H1 (cell line): ENCODE results near the gene PHAX. TPM values are rescaled to one million over a fixed set of nuclear protein-coding genes. Genes with fewer than 3 reads are reported as not detected.

Source experiments
- CTCF ChIA-PET: fragments of 300-600 bp; sonication (Branson Sonifier 250); formaldehyde crosslinking; loops from one replicate; lab custom pipeline; 2021; ENCODE audit not compliant: partially characterized antibody; lab: Charles Lee
- POLR2A ChIA-PET: fragments of 300-600 bp; sonication (Branson Sonifier 250); formaldehyde crosslinking; loops from one replicate; lab custom pipeline; 2021; ENCODE audit warnings: inconsistent platforms; ENCODE audit not compliant: partially characterized antibody; lab: Charles Lee
- DNase-seq, 2 experiments: peaks; one replicate each; pipeline versions ENCODE4 v3.0.0 to v3.0.0-alpha.2; 2010 to 2022; ENCODE audit warnings: low spot score in 2 of 2, low read depth in 1 of 2, mixed read lengths in 1 of 2
- FAIRE-seq: peaks from 2 replicates; lab custom pipeline; 2011; peaks lifted over from hg19 to GRCh38; lab: Jason Lieb, UNC
- H2AFZ ChIP-seq: 2 replicates; pipeline ENCODE4 v1.8.1; 2012; ENCODE audit warnings: low read length, inconsistent platforms
- H2AK5ac ChIP-seq: 2 replicates; pipeline ENCODE4 v1.6.1; 2013; ENCODE audit warnings: low read depth, low read length
- H2BK120ac ChIP-seq: replicated peaks from 2 replicates; pipeline ENCODE3; 2013; ENCODE audit warnings: low read depth, low read length, inconsistent platforms
- H2BK12ac ChIP-seq: 2 replicates; pipeline ENCODE4 v1.6.1; 2013; ENCODE audit warnings: low read depth, low read length
- H2BK15ac ChIP-seq: 2 replicates; pipeline ENCODE4 v1.6.1; 2013; ENCODE audit warnings: low read length
- H2BK20ac ChIP-seq: 2 replicates; pipeline ENCODE4 v1.6.1; 2013; ENCODE audit warnings: low read length
- H2BK5ac ChIP-seq: 2 replicates; pipeline ENCODE4 v1.6.1; 2013; ENCODE audit warnings: low read depth, low read length
- H3K14ac ChIP-seq: 2 replicates; pipeline ENCODE4 v1.6.1; 2013; ENCODE audit warnings: inconsistent platforms; ENCODE audit not compliant: insufficient read length
- H3K18ac ChIP-seq: 2 replicates; pipeline ENCODE4 v1.6.1; 2013; ENCODE audit warnings: low read length; ENCODE audit errors: extremely low read depth
- H3K23ac ChIP-seq: 2 replicates; pipeline ENCODE4 v1.6.1; 2013; ENCODE audit warnings: inconsistent platforms; ENCODE audit not compliant: insufficient read length
- H3K23me2 ChIP-seq: 2 replicates; pipeline ENCODE4 v1.6.1; 2013; ENCODE audit warnings: low read depth, low read length
- H3K27ac ChIP-seq: 2 replicates; pipeline ENCODE4 v1.6.1; 2011; ENCODE audit warnings: low read depth, low read length, inconsistent platforms
- H3K27me3 ChIP-seq, 4 experiments: replicated peaks in 1 of 4; 1 replicate in 1 of 4; 2 replicates in 3 of 4; pipeline versions ENCODE4 v1.6.1 to v1.8.1; 2011 to 2013; ENCODE audit warnings: low read length in 3 of 4, mild to moderate bottlenecking in 3 of 4, inconsistent platforms in 2 of 4, mixed read lengths in 2 of 4, moderate library complexity in 1 of 4; ENCODE audit not compliant: control insufficient read depth in 3 of 4, insufficient read depth in 3 of 4; ENCODE audit errors: extremely low read depth in 1 of 4
- H3K36me3 ChIP-seq, 4 experiments: 2 replicates each; pipeline versions ENCODE4 v1.6.1 to v1.8.1; 2011 to 2013; ENCODE audit warnings: mild to moderate bottlenecking in 4 of 4, low read length in 3 of 4, moderate library complexity in 2 of 4, control low read depth in 1 of 4, inconsistent platforms in 1 of 4; ENCODE audit not compliant: insufficient read depth in 4 of 4, control insufficient read depth in 2 of 4
- H3K4ac ChIP-seq: replicated peaks from 2 replicates; pipeline ENCODE3; 2013; ENCODE audit warnings: low read length, low read depth, mixed read lengths, inconsistent platforms; ENCODE audit not compliant: insufficient read length
- H3K4me1 ChIP-seq, 4 experiments: replicated peaks in 1 of 4; 1 replicate in 1 of 4; 2 replicates in 3 of 4; pipeline versions ENCODE4 v1.6.1 to v1.8.1; 2011 to 2013; ENCODE audit warnings: low read length in 3 of 4, inconsistent platforms in 2 of 4, mixed read lengths in 1 of 4; ENCODE audit not compliant: insufficient read depth in 4 of 4, control insufficient read depth in 3 of 4
- H3K4me2 ChIP-seq, 2 experiments: 2 replicates each; pipeline versions ENCODE4 v1.6.1 to v1.8.1; 2011 to 2013; ENCODE audit warnings: low read depth in 2 of 2, low read length in 2 of 2, control low read depth in 1 of 2, inconsistent platforms in 1 of 2, mild to moderate bottlenecking in 1 of 2; ENCODE audit not compliant: insufficient read depth in 1 of 2
- H3K4me3 ChIP-seq, 4 experiments: fragments of 200-600, 300-600 bp in 1 of 4; sonication (generic), shearing (Covaris generic), sonication (Bioruptor Twin) in 1 of 4; 2 replicates each; pipeline versions ENCODE4 v1.5.1 to v1.8.1; 2011 to 2016; ENCODE audit warnings: low read length in 4 of 4, low read depth in 3 of 4, control low read depth in 2 of 4, inconsistent platforms in 2 of 4, mild to moderate bottlenecking in 2 of 4, mixed read lengths in 1 of 4, moderate library complexity in 1 of 4; ENCODE audit not compliant: insufficient read depth in 2 of 4; ENCODE audit errors: extremely low read depth in 1 of 4
- H3K56ac ChIP-seq: replicated peaks from 2 replicates; pipeline ENCODE3; 2013; ENCODE audit warnings: low read depth, mild to moderate bottlenecking, mixed read lengths, low read length, inconsistent platforms; ENCODE audit not compliant: insufficient read length
- H3K79me1 ChIP-seq: 2 replicates; pipeline ENCODE4 v1.6.1; 2013; ENCODE audit warnings: low read depth, low read length, control low read depth
- H3K79me2 ChIP-seq, 2 experiments: 2 replicates each; pipeline versions ENCODE4 v1.6.1 to v1.8.1; 2012 to 2013; ENCODE audit warnings: low read length in 2 of 2, mild to moderate bottlenecking in 2 of 2, inconsistent platforms in 1 of 2; ENCODE audit not compliant: insufficient read depth in 2 of 2, control insufficient read depth in 1 of 2
- H3K9ac ChIP-seq, 4 experiments: replicated peaks in 1 of 4; 1 replicate in 1 of 4; 2 replicates in 3 of 4; pipeline versions ENCODE4 v1.6.1 to v1.8.1; 2011 to 2013; ENCODE audit warnings: low read depth in 3 of 4, low read length in 3 of 4, control low read depth in 2 of 4, mild to moderate bottlenecking in 2 of 4, moderate library complexity in 2 of 4, inconsistent platforms in 1 of 4; ENCODE audit errors: extremely low read depth in 1 of 4
- H3K9me3 ChIP-seq, 2 experiments: 2 replicates each; pipeline versions ENCODE4 v1.6.1 to v1.8.1; 2012 to 2013; ENCODE audit warnings: mild to moderate bottlenecking in 2 of 2, moderate library complexity in 2 of 2, control low read depth in 1 of 2, inconsistent platforms in 1 of 2, low read depth in 1 of 2, low read length in 1 of 2, mixed read lengths in 1 of 2; ENCODE audit not compliant: insufficient read depth in 2 of 2
- H4K20me1 ChIP-seq, 2 experiments: replicated peaks in 1 of 2; 2 replicates each; pipeline versions ENCODE3 to v1.8.1; 2011 to 2013; ENCODE audit warnings: inconsistent platforms in 2 of 2, low read length in 2 of 2, mild to moderate bottlenecking in 1 of 2; ENCODE audit not compliant: insufficient read depth in 2 of 2, control insufficient read depth in 1 of 2
- H4K5ac ChIP-seq: 2 replicates; pipeline ENCODE4 v1.6.1; 2013; ENCODE audit warnings: low read length, low read depth, mixed read lengths, inconsistent platforms; ENCODE audit not compliant: insufficient read length
- H4K8ac ChIP-seq: 2 replicates; pipeline ENCODE4 v1.8.0; 2013; ENCODE audit warnings: mild to moderate bottlenecking, moderate library complexity, low read length, inconsistent platforms; ENCODE audit not compliant: insufficient read depth; ENCODE audit errors: extremely low read depth
- H4K91ac ChIP-seq: replicated peaks from 2 replicates; pipeline ENCODE3; 2013; ENCODE audit warnings: low read length, mixed read lengths, inconsistent platforms; ENCODE audit not compliant: insufficient read length
- ASH2L ChIP-seq: fragments of 200-600, 300-600 bp; sonication (generic); IDR thresholded peaks from one replicate; pipeline ENCODE4 v1.7.1; 2017; ENCODE audit warnings: low read length
- EZH2 ChIP-seq: fragments of 200-600 bp; sonication (generic); IDR thresholded peaks from 2 replicates; pipeline ENCODE4 v1.7.1; 2012; ENCODE audit warnings: low read depth, mild to moderate bottlenecking, moderate library complexity, low read length, inconsistent platforms; ENCODE audit not compliant: severe bottlenecking
- PHF8 ChIP-seq: fragments of 200-600 bp; sonication (generic); conservative IDR thresholded peaks from 2 replicates; pipeline ENCODE4 v1.7.1; 2012; ENCODE audit warnings: low read depth, mild to moderate bottlenecking, inconsistent platforms, low read length, moderate library complexity
- RAD21 ChIP-seq, 2 experiments: IDR thresholded peaks in 1 of 2; conservative IDR thresholded peaks in 1 of 2; 2 replicates each; pipeline ENCODE4 v1.6.1; 2011; ENCODE audit warnings: low read depth in 2 of 2, low read length in 2 of 2, improper control_type of control experiment in 1 of 2, inconsistent platforms in 1 of 2, mild to moderate bottlenecking in 1 of 2, moderate library complexity in 1 of 2
- RFX5 ChIP-seq: IDR thresholded peaks from 2 replicates; pipeline ENCODE4 v1.6.1; 2011; ENCODE audit warnings: low read depth, low read length, improper control_type of control experiment, borderline replicate concordance
- SRF ChIP-seq: IDR thresholded peaks from 2 replicates; pipeline ENCODE4 v1.6.1; 2011; ENCODE audit warnings: mild to moderate bottlenecking, low read depth, low read length, moderate library complexity
- WGBS, 2 experiments: shearing (Covaris generic) in 1 of 2; methylation state at CpG; one replicate each; pipeline versions ENCODE4 v1.1.6 to v1.1.7; 2013 to 2015; ENCODE audit warnings: low lambda C conversion rate in 2 of 2, mixed read lengths in 2 of 2, inconsistent platforms in 1 of 2, low coverage in 1 of 2, missing lambda C conversion rate in 1 of 2; ENCODE audit not compliant: insufficient replicate concordance in 2 of 2, insufficient coverage in 1 of 2, insufficient read length in 1 of 2; ENCODE audit errors: extremely low coverage in 1 of 2, missing lambda C conversion rate in 1 of 2; 5-methylcytosine and 5-hydroxymethylcytosine counted together
- polyA plus RNA-seq, 7 experiments: library from polyadenylated mRNA; depleted of rRNA in 3 of 7; stranded (reverse) in 5 of 7; unstranded in 2 of 7; fragments of >200 nt in 5 of 7; fragments of 200-250 nt in 2 of 7; gene quantifications; 1 replicate in 5 of 7; 2 replicates in 1 of 7; 4 replicates in 1 of 7; pipeline versions ENCODE4 v1.2.1 to v1.2.3, GENCODE V29; 2011 to 2013; ENCODE audit warnings: missing spikeins in 2 of 7, mixed read lengths in 2 of 7
- total RNA-seq: library from RNA; stranded (reverse); fragmentation: NEBNext Ultra II Directional; extraction: Animal tissue kit (Norgen Biotek cat#: 25700); gene quantifications from 2 replicates; pipeline ENCODE4 v1.2.1, GENCODE V29; 2021
- TF ChIP-seq, protein P1 (sequence below): IDR thresholded peaks from 2 replicates; pipeline ENCODE4 v1.6.1; 2012; ENCODE audit warnings: low read length, inconsistent platforms

PHAX gene
- total and polyA plus RNA-seq, 2 of the 8 experiments (the other 6 are each of a cell fraction or from before 2014, with no cell fraction given): 32.1 to 59.5 TPM

GRCh38 chr5:126613941-126614592 is 13.3 kb downstream of the PHAX start:
- Histone ChIP-seq H3K14ac (no peak overlapping the region), H2BK120ac (no peak overlapping the region), H2AFZ (no peak overlapping the region), H2BK12ac (no peak overlapping the region), H4K5ac (no peak overlapping the region), H2BK5ac (no peak overlapping the region), H2AK5ac (no peak overlapping the region), H2BK15ac (no peak overlapping the region), H3K4me1 (no peaks in the 10 kb centered on the region), H2BK20ac (no peak overlapping the region), H3K79me1 (no peaks in the 10 kb centered on the region; the same call in 1 of the 2 replicates), H3K9me3 (no peaks in the 10 kb centered on the region)
- 94% methylated on average over 7 of the region's 7 CpGs; no CpG with 5 or more reads in 1 of the 2 experiments for WGBS, 2 experiments
- POLR2A ChIA-PET: interaction anchor here (0.6 to 1.6 kb wide), 4 partner anchors 10 to 72 kb away, joined by 3 to 6 read pairs (median 4); partner anchors contain the start of gene PHAX
- CTCF ChIA-PET: interaction anchor here (2.0 kb wide), 1 partner anchor 13 kb away, joined by 6 read pairs; the partner anchor contains the start of gene PHAX
- TF ChIP-seq SRF (no peak), ASH2L (no peak), RAD21 (IDR thresholded peaks at IDR 0.05 in 1 of 2, conservative IDR thresholded peaks at IDR 0.05 in 1 of 2; ENCODE audit: low read depth in 2 of 2, low read length in 2 of 2) (no peak), RFX5 (no peak), EZH2 (no peak), PHF8 (no peak)
- TF ChIP-seq, protein P1, sequence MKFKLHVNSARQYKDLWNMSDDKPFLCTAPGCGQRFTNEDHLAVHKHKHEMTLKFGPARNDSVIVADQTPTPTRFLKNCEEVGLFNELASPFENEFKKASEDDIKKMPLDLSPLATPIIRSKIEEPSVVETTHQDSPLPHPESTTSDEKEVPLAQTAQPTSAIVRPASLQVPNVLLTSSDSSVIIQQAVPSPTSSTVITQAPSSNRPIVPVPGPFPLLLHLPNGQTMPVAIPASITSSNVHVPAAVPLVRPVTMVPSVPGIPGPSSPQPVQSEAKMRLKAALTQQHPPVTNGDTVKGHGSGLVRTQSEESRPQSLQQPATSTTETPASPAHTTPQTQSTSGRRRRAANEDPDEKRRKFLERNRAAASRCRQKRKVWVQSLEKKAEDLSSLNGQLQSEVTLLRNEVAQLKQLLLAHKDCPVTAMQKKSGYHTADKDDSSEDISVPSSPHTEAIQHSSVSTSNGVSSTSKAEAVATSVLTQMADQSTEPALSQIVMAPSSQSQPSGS: no peak
- TF ChIP-seq, all 59 proteins: peak for 0
- H3K4me2 ChIP-seq: no peak overlapping the region
- FAIRE-seq: no peak
- H3K56ac ChIP-seq: no peak overlapping the region
- no peak overlapping the region for H3K23ac ChIP-seq
- H3K79me2 ChIP-seq: peaks cover 4 to 55% of the 10 kb centered on the region in 2 experiments; a peak in 3 of 4 replicates
- H3K18ac ChIP-seq: no peak overlapping the region
- H3K36me3 ChIP-seq: peaks cover 7 to 42% (median 31%) of the 10 kb centered on the region in 4 experiments
- H4K8ac ChIP-seq: no peak overlapping the region
- peaks cover 0 to 2% of the 10 kb centered on the region in 2 experiments for H4K20me1 ChIP-seq
- no peak overlapping the region for H4K91ac ChIP-seq
- no peaks in the 10 kb centered on the region for H3K23me2 ChIP-seq
- H3K9ac ChIP-seq: no peak overlapping the region
- DNase-seq: peak in 1 of 2 experiments; percentile 20
- H3K4me3 ChIP-seq: no peak overlapping the region
- no peaks in the 10 kb centered on the region for H3K27me3 ChIP-seq
- no peak overlapping the region for H3K27ac ChIP-seq
- no peak overlapping the region for H3K4ac ChIP-seq
